H1 (cell line): ENCODE results near the gene TLE4. TPM values are rescaled to one million over a fixed set of nuclear protein-coding genes. Genes with fewer than 3 reads are reported as not detected.

Source experiments
- ASH2L ChIP-seq: fragments of 200-600, 300-600 bp; sonication (generic); IDR thresholded peaks from one replicate; pipeline ENCODE4 v1.7.1; 2017; ENCODE audit warnings: low read length
- BRCA1 ChIP-seq: IDR thresholded peaks from 2 replicates; pipeline ENCODE4 v1.6.1; 2012; ENCODE audit warnings: low read depth, low read length, improper control_type of control experiment
- CTBP2 ChIP-seq: IDR thresholded peaks from 2 replicates; pipeline ENCODE4 v1.7.0; 2011; ENCODE audit warnings: borderline replicate concordance, mild to moderate bottlenecking, moderate library complexity, mixed read lengths, low read length; ENCODE audit not compliant: insufficient read depth, insufficient read length
- GABPA ChIP-seq: IDR thresholded peaks from 2 replicates; pipeline ENCODE4 v1.6.1; 2011; ENCODE audit warnings: mild to moderate bottlenecking, low read length, moderate library complexity, borderline replicate concordance; ENCODE audit not compliant: insufficient read depth
- KDM4A ChIP-seq: IDR thresholded peaks from one replicate; pipeline ENCODE4 v1.7.1; 2012; ENCODE audit warnings: low read depth, mild to moderate bottlenecking, moderate library complexity, low read length, inconsistent platforms; ENCODE audit not compliant: severe bottlenecking
- SRF ChIP-seq: IDR thresholded peaks from 2 replicates; pipeline ENCODE4 v1.6.1; 2011; ENCODE audit warnings: mild to moderate bottlenecking, low read depth, low read length, moderate library complexity
- polyA plus RNA-seq, 7 experiments: library from polyadenylated mRNA; depleted of rRNA in 3 of 7; stranded (reverse) in 5 of 7; unstranded in 2 of 7; fragments of >200 nt in 5 of 7; fragments of 200-250 nt in 2 of 7; gene quantifications; 1 replicate in 5 of 7; 2 replicates in 1 of 7; 4 replicates in 1 of 7; pipeline versions ENCODE4 v1.2.1 to v1.2.3, GENCODE V29; 2011 to 2013; ENCODE audit warnings: missing spikeins in 2 of 7, mixed read lengths in 2 of 7
- total RNA-seq: library from RNA; stranded (reverse); fragmentation: NEBNext Ultra II Directional; extraction: Animal tissue kit (Norgen Biotek cat#: 25700); gene quantifications from 2 replicates; pipeline ENCODE4 v1.2.1, GENCODE V29; 2021

Gene TLE4
- total and polyA plus RNA-seq, 2 of the 8 experiments (the other 6 are each of a cell fraction or from before 2014, with no cell fraction given): 32.4 to 36.9 TPM

DNA sequence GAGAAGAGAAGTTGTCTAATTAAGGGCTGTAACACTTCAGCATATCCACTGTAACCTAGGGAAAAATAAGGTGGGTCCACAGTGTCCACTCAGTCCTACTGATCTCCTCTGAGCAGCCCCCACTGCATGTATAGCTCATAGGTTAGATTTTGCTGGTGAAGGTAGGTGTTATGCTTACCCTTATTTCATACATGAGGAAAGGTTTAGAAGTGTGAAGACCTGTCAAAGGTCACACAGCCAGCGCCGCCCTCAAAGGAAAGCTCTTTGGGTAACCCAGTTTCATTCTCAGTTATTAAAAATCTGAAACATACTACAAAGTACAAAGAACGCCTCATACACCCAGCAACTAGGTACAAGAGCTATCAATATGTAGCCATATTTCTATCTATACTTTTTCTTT, 87.2 kb downstream of the TLE4 start (continued):
- no peak for TF ChIP-seq BRCA1
- no peak for TF ChIP-seq GABPA
- no peak for TF ChIP-seq KDM4A
- no peak for TF ChIP-seq SRF
- no peak for TF ChIP-seq ASH2L
- no peak for TF ChIP-seq CTBP2
